Ramos (cell line): Measurements from ENCODE around the gene CYP3A7.
"Not testable (repeated sequence)": the region's sequence is repeated elsewhere in the genome, so short reads cannot be mapped to it uniquely, and the experiment has no call there.

Source experiments
- in situ Hi-C: fragments of 300-500 bp; cut with MboI; formaldehyde crosslinking; loops from one replicate; pipeline ENCODE4 v1.14.3; 2022; ENCODE audit warnings: low sequenced_read_pairs; ENCODE audit not compliant: unreplicated experiment

Gene CYP3A7

DNA sequence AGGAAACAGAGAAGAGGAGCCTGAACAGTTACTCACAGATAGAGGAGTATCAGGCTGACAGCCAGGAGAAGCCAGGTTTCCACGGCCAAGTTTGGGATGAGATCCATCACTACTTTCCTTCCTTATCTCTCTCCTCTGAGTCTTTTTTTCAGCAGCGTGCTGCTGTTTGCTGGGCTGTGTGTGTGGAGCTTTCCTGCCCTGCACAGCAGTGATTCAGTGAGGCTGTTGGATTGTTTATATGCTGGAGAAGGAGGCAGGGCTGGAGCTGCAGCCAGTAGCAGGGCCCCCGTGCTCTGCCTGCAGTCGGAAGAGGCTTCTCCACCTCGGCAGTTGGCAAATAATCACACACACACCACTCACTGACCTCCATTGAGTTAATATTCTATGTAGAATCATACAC is at the start of gene CYP3A7:
Gene CYP3A7, minus strand, starts transcription at position 210 of the 400 bp plus-strand sequence. Its CDS starts 103 bp downstream, at position 107.
- in situ Hi-C loops = no loop called here

DNA sequence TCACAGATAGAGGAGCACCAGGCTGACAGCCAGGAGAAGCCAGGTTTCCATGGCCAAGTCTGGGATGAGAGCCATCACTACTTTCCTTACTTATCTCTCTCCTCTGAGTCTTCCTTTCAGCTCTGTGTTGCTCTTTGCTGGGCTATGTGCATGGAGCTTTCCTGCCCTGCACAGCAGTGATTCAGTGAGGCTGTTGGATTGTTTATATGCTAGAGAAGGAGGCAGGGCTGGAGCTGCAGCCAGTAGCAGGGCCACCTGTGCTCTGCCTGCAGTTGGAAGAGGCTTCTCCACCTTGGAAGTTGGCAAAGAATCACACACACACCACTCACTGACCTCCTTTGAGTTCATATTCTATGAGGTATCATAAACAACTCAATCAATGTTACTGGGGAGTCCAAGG is 49.0 kb upstream of the CYP3A7 start, which contains the start of gene CYP3A4:
Gene CYP3A4, minus strand, starts transcription at position 178 of the 400 bp plus-strand sequence. Its CDS starts 103 bp downstream, at position 75.
- in situ Hi-C loops = no loop called here

GRCh38 chr7:99782012-99782953 is 47.3 kb upstream of the CYP3A7 start:
- in situ Hi-C loops = no loop called here

DNA sequence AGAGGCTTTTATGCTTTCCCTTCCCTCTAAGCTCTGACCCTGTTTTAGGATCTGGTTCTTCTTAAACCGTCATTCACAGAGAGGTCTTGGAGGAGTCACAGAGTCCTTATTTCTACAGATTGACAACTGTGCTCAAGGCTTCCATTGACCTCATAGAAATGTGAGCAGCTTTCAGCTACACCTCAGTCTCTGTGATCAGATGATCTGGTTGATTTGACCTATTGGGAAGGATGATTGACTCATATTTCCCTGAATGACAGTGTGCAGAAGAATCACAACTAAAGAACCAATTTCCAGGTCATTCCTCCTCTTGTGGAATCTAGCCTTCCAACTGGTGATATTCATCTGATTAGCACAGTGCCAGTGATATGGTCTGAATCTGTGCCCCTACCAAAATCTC is 45.6 kb upstream of the CYP3A7 start:
- in situ Hi-C loops = no loop called here

DNA sequence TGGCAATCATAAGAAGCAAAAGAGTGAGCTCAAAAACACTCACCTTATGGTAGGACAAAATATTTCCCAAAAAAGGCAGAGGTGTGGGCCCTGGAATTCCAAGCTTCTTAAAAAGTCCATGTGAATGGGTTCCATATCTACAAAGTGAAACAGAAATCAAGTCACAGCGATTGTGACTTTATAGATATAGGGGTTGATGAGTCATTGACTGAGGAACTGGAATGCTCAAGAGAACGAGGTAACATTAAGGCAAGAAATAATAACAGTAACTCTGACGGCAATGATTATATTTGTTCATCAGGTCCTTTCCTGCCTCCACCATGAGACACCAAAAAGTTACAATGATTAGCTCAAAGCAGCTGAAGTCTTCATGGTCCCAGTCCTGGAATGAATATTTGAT is 45.0 kb upstream of the CYP3A7 start:
- in situ Hi-C loops = no loop called here

GRCh38 chr7:99778880-99779279 is 43.9 kb upstream of the CYP3A7 start:
- in situ Hi-C loops = no loop called here

DNA sequence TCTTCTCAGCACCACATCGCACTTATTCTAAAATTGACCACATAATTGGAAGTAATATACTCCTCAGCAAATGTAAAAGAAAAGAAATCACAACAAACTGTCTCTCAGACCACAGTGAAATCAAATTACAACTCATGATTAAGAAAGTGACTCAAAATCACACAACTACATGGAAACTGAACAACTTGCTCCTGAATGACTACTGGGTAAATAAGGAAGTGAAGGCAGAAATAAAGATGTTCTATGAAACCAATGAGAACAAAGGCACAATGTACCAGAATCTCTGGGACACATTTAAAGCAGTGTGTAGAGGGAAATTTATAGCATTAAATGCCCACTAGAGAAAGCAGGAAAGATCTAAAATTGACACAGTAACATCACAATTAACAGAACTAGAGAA is 38.4 kb upstream of the CYP3A7 start:
- in situ Hi-C loops = not testable (repeated sequence)

DNA sequence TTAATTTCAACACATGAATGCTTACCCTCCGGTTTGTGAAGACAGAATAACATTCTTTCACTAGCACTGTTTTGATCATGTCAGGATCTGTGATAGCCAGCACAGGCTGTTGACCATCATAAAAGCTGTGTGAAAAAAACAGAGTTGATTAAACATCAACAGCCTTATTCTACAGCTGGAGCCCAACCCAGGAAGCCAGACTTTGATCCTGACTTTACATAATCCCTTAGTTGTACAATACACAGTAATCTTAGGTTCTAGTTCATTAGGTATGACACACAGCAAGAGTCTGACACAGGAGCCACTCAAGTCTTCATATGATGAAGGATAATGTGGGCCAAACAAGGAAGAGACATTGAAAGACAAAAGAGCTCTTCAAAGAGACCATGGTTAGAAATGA is 37.6 kb upstream of the CYP3A7 start:
- in situ Hi-C loops = no loop called here

- in situ Hi-C loops = not testable (repeated sequence)
Observed at GRCh38 chr7:99769494-99769893, 34.5 kb upstream of the CYP3A7 start.

- in situ Hi-C loops = no loop called here
Observed at GRCh38 chr7:99768471-99768870, 33.5 kb upstream of the CYP3A7 start.

DNA sequence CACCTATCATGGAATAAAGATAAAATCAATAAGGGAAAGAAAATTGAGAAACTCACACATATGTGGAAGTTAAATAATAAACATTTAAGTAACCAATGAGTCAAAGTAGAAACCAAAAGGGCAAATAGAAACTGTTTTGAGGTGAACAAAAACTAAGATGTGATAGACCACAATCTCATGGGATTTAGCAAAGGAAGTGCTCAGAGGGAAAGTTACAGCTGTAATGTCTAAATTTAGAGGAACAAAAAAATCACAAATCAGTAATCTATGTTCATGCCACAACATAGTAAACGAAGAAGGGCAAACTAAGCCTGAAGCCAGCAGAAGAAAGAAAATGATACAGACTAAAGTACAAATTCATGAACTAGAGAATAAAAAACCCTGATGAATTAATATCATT is 32.7 kb upstream of the CYP3A7 start:
- in situ Hi-C loops = no loop called here

DNA sequence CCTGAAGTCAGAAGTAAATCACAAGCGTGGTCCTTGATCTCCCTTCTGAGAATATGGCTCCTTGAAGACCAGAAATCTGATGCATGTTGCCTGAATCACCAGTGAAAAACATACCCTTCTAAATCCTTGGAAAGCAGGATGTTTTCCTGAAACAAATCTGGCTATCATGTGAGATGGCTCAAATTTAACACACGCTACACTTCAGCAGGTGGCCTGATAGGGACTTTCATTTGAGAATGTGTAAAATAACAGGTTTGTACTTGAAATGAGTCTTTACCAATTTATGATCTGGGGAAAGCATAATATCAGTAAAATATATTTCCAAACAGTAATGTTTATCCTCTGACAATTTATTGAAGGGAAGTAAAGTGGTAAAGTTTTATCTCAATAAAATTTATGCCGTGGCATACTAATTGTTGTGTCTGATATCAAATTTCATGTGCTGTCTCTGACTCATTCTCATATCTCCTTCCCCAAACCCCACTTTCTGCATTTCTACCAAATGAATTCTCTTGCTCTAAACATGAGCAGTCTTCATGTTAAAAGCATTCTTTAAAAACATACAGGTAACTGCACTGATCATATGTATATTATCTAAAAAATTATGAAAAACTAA is 31.6 kb upstream of the CYP3A7 start:
- in situ Hi-C loops = no loop called here

- in situ Hi-C loops = no loop called here
Observed at GRCh38 chr7:99764478-99764877, 29.5 kb upstream of the CYP3A7 start.

DNA sequence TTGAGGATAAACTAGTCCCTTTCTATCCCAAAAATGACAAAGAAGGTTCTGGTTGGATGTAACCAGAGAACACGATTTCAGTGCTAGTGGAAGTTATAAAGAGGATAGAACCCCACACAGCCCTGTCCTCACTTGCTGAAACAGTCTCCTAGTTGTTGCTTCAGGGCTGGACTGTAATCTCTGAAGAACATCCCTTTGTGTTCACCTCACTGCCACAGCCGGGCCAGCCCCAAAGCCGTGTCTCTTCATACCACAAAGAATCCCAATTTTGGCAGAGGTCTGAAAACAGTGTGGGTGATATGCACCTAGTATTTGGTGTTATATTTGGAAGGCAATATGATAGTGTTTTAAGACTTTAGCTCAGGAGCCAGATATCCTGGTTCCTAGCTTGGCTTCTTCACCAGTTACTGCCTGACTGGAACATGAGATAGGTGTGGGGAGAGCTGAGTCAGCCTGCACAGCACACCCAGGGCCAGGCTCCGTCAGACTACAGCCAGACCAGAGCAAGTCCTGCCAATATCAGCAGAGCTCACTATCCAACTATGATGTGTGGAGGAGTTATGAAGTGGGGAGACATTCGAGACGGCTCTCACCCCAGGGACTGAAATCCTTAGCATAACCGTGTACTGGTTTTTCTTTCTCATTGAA is 27.8 kb upstream of the CYP3A7 start:
- in situ Hi-C loops = no loop called here

DNA sequence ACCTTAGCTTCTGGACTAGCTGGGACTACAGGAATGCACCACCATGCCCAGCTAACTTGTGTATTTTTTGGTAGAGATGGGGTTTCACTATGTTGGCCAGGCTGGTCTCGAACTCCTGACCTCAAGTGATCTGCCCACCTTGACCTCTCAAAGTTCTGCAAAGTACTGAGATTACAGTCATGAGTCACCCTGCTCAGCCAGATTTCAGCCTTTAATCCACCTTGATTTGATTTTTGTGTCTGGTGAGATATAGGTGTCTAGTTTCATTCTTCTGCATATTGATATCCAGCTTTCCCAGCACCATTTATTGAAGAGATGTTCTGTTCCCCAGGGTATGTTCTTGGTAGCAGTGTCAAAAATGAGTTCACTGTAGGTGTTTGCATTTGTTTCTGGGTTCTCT is 20.1 kb upstream of the CYP3A7 start:
- in situ Hi-C loops = no loop called here

GRCh38 chr7:99752356-99752755 is 17.4 kb upstream of the CYP3A7 start:
- in situ Hi-C loops = no loop called here

DNA sequence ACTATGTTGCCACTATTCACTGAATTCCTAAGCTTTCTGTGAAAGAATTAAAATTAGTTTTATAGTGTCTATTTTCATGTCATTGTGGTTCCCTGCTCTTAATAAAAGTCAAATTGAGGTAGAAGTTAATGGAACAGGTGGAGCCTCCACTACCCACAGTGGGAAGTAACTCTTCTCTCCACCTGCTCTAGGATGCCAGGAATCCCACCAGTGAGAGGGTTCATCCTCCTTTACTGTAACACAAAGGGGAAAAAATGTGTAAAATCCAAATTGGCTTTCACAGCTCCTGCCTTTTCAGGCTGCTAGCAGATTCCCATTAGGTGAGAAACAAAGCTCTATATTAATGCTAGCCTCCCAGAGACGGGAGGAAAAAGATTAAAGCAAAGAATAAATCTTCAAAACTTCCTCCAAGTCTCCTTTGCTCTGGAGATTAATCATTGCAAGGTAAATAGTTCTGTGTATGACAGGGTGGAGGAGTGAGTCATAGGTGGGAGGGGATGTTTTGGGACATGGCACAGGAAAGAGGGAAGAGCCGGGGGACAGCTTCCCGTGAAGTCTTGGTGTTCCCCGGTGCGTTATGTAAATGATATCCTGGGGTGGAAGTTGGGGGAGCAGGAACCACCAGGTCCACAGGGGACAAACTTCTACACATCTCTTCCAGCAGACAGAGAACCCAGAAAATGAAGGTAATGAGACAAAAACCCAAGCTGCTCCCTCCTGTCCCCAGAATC is 16.5 kb upstream of the CYP3A7 start:
- in situ Hi-C loops = not testable (repeated sequence)

- in situ Hi-C loops = no loop called here
Observed at GRCh38 chr7:99748846-99749579, 14.0 kb upstream of the CYP3A7 start.

- in situ Hi-C loops = not testable (repeated sequence)
Observed at GRCh38 chr7:99746915-99747314, 11.9 kb upstream of the CYP3A7 start.

- in situ Hi-C loops = not testable (repeated sequence)
Observed at GRCh38 chr7:99745395-99745794, 10.4 kb upstream of the CYP3A7 start.
